ENCODE results near the gene RNF19B.
"Not testable (repeated sequence)": the region's sequence is repeated elsewhere in the genome, so short reads cannot be mapped to it uniquely, and the experiment has no call there.

RNF19B gene

DNA sequence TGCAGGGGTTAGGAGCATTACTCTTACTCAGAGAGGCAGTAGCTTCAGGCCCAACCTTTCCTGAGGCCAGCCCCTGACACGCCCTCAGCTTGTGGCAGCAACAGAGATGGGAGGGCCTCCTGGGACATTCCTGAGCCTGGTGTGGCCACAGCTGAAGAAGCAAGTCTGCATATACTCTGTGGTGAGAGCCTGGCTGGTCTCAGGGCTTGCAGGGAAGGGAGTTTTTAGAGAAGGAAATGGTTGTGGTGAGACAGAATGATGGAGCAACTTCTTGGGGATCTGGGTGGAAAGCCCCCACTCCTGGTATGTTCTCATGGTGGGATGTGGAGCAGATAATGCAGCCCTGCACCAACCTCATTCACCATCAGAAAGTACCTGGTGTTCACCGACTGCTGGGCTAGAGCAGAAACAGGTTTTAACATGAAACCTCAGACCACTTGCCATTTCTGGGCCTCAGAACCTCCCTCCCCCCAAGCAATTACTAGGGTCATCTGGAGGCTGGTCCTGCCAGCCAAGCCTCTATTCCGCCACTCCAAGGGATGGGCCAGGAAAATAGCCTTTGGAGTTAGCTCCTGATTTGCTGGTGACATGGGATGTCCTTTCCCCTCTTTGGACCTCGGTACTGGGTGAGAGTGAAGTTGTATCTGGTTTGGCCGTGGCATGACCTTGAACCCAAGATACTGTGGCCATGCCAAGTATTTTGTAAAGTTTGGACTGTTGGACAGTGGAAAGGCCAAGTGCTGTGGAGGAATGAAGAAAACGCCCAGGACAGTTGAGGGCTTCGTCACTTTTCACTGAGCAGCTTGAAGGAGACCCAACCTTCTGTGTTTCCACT is 28.1 kb upstream of the RNF19B start:
- peak; percentile 23 for DNase-seq (ENCODE audit: low spot score)

- DNase-seq (ENCODE audit: low spot score), result no peak
Observed at GRCh38 chr1:32991819-32992488, 27.3 kb upstream of the RNF19B start.

DNA sequence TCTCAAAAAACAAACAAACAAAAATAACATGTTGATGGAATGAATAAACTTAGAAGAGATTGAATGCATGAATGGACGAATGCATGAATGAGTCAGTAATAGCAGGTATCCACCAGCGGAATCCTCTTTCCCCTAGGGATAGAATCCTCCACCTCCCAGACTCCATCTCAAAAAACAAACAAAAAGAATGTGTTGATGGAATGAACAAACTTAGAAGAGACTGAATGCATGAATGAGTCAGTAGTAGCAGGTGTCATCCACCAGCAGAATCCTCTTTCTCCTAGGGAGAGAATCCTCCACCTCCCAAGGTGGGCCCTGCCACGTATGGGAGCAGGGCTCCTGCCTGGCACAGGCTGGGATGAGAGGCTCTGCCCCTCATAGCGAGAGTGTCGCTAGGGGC is 26.8 kb upstream of the RNF19B start:
- no peak for DNase-seq (ENCODE audit: low spot score)

DNA sequence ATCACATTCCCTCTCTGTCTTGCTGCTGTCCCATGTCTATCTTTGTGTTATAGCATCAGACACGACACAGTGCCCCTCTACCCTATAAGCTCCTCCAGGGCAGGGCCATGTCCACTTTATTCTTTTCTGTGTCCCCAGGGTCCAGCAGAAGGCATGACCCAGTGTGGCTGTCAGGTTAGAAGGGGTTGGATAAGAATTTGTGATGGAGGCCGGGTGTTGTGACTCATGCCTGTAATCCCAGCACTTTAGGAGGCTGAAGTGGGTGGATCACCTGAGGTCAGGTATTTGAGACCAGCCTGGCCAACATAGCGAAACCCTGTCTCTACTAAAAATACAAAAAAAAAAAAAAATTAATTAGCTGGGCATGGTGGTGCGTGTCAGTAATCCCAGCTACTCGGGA is 26.3 kb upstream of the RNF19B start:
- no peak for DNase-seq (ENCODE audit: low spot score)

GRCh38 chr1:32989160-32990050 is 24.8 kb upstream of the RNF19B start:
- peak; percentile 84 for DNase-seq (ENCODE audit: low spot score)

- DNase-seq (ENCODE audit: low spot score), result no peak
Observed at GRCh38 chr1:32988665-32989064, 24.1 kb upstream of the RNF19B start.

DNA sequence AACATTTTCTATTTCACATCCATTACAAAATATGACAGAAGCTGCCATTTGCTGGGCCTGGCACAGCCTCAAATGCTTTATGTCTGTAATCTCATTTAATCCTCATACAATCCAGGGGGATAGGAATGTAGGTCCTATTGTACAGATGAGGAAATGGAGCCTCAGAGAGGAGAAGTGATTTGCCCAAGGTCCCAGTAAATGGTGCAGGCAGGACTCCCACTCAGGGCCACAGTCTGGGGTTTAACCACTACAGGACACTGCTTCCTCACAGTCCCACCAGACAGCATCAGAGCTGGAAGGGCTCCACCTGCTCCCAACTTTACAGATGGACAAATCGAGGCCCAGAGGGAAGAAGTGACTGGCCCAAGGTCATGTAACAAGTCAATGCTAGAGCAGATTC is 20.6 kb upstream of the RNF19B start:
- DNase-seq (ENCODE audit: low spot score), result no peak

GRCh38 chr1:32984455-32985171 is 20.0 kb upstream of the RNF19B start:
- DNase-seq (ENCODE audit: low spot score), result no peak

DNA sequence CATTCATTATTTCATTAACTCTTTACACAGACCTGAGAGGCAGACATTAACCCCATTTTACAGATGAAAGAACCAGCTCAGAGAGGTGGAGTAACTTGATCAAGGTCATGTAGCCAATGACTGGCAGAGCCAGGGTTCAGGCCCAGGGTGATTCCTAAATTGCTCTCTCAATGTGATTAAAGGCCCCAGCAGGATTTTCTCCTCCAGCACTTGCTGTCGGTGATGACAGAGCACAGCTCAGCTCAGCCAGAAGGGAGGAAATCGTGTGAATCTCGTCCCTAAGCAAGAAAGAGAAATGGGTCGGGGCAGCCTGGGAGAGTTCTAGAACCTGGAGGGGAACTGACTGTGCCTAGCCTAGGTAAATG is 19.5 kb upstream of the RNF19B start:
- no peak for DNase-seq (ENCODE audit: low spot score)

DNA sequence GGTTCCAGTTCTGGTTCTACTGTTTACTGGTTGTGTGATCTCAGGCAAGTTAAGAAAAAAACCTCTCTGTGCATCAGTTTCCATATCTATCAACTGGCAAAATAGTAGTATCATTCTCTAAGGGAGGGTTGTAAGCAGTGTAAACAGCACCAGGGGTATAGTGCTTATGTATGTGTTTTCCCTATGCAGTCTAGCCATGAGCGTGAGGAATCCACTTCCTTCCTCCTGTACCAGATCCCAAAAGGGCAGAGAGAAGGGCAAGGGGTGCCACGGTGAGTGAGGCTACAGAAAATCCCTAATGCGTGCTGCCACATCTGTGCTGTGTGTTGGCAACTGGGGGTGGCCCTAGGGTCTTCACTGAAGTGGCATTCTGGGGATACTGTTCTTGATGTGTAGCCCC is 18.4 kb upstream of the RNF19B start:
- no peak for DNase-seq (ENCODE audit: low spot score)

DNA sequence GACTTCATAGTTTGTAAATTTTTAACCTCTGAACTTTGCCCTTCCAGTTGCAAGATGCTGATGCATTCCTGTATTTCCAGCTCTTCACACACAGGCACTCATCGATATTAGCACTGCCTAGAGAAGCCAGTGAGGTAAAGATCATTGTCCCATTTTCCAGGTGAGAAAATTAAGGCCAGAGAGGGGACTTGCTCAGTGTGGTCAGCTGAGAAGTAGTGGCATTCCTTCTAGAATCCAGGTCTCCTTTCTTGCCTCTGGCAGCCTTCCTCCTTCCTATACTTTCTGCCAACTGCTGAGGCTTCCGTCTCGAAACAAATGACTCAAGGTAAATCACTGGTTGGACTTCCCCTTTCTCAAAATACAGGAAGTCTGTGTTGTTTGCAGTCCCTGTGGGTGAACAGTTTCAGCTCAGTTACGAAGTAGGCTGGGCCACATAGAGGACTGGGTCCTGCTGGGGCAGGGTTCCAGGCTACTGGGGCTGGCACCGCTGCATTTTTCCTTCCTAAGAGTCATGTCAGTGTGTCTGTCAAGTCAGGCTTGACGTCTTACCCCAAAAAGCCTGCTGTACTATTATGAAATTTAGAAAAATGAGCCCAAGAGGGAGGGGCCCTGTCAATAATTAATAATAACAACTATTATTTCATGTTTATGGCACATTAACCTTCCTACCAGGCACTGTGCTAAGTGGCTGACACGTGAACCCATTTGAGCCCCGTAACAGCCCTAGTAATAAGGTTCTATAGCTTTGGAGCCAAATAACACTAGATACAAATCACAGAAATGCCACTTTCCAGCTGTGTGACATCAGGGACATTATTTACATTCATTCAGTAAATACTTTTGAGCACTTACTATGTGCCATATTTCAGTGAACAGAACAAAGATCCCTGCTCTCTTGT is 16.6 kb upstream of the RNF19B start:
- peak; percentile 90 for DNase-seq (ENCODE audit: low spot score)

DNA sequence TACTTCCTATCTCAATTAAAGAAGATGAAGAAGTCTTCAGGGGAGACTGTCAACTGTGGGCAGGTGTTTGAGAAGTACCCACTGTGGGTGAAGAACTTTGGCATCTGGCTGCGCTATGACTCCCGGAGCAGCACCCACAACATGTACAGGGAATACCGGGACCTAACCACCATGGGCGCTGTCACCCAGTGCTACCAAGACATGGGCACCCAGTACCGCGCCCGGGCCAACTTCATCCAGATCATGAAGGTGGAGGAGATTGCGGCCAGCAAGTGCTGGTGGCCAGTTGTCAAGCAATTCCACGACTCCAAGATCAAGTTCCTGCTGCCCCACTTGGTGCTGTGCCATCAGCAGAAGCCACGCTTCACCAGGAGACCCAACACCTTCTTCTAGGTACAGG is 15.5 kb upstream of the RNF19B start:
- no peak for DNase-seq (ENCODE audit: low spot score)

- DNase-seq (ENCODE audit: low spot score), result no peak
Observed at GRCh38 chr1:32978854-32979253, 14.2 kb upstream of the RNF19B start.

DNA sequence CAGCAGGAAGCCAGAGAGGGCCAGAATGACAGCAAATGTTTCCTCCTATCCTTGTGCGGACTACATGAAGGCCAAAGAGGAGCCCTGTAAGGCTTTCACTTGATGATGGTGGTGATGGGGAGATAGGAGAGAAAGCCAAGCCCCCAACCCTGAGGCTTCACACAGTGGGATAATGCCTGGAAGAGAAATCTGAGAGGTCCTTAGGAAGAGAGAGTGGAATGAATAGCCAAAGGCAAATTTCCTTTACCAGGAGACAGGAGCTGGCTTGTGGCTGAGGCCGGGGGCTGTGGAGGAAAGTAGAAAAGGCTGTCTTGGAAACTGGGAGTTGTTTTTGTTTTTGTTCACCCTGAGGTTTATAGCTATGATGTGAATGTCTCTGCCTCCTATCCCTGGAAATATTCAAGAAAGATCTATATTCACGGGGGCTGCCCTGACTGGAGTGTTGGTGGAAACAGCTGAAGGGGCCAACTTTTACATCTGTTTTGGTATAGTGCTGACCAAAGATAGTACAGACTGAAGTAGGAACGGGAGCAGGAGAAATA is 13.0 kb upstream of the RNF19B start:
- DNase-seq (ENCODE audit: low spot score), result no peak

DNA sequence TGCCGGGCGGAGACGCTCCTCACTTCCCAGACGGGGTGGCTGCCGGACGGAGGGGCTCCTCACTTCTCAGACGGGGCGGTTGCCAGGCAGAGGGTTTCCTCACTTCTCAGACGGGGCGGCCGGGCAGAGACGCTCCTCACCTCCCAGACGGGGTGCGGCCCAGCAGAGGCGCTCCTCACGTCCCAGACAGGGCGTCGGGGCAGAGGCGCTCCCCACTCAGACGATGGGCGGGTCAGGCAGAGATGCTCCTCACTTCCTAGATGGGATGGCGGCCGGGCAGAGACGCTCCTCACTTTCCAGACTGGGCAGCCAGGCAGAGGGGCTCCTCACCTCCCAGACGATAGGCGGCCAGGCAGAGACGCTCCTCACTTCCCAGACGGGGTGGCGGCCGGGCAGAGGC is 10.4 kb upstream of the RNF19B start:
- DNase-seq (ENCODE audit: low spot score), result not testable (repeated sequence)

GRCh38 chr1:32973458-32973857 is 8.8 kb upstream of the RNF19B start:
- DNase-seq (ENCODE audit: low spot score), result not testable (repeated sequence)

DNA sequence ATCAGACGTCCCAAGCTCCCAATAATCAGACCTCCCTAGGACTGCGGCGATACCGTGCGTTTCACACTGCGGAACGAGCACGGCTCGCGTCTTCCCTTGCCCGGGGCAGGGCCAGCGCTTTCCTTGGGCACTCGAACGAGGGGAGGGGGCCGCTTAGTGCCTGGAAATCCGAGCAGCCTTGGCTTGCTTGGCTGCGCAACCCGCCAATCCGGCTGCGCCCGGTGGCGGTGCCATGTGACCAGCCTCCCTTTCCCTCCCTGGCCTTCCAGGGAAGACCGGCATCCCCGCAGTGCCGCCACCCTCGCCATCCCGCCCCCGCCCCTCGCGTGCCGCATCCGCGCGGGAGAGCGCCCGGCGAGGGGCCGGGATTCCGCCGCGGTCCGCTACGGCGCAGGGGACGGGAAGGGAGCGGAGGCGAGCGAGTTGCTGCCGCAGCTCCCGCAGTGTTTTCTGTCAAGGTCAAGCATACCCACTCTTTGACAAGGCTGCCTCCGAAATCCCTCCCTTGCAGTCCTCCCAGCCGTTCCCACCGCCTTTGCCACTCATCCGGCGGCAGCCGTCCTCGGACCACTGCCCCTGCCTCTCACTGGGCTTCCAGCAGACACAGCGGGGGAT is 8.3 kb upstream of the RNF19B start:
- no peak for DNase-seq (ENCODE audit: low spot score)

GRCh38 chr1:32971576-32971975 is 7.0 kb upstream of the RNF19B start:
- DNase-seq (ENCODE audit: low spot score), result no peak

- no peak for DNase-seq (ENCODE audit: low spot score)
Observed at GRCh38 chr1:32971156-32971555, 6.5 kb upstream of the RNF19B start.

GRCh38 chr1:32969566-32969965 is 5.0 kb upstream of the RNF19B start:
- no peak for DNase-seq (ENCODE audit: low spot score)
